DMS114 treated with DMSO at 0.1 percent for 48 hours (cell line): ENCODE measurements around the gene POLE.

ENCODE experiments used
- DNase-seq: peaks from one replicate; lab custom pipeline; 2025; ENCODE audit not compliant: unreplicated experiment; lab: John Stamatoyannopoulos, UW

POLE gene

DNA sequence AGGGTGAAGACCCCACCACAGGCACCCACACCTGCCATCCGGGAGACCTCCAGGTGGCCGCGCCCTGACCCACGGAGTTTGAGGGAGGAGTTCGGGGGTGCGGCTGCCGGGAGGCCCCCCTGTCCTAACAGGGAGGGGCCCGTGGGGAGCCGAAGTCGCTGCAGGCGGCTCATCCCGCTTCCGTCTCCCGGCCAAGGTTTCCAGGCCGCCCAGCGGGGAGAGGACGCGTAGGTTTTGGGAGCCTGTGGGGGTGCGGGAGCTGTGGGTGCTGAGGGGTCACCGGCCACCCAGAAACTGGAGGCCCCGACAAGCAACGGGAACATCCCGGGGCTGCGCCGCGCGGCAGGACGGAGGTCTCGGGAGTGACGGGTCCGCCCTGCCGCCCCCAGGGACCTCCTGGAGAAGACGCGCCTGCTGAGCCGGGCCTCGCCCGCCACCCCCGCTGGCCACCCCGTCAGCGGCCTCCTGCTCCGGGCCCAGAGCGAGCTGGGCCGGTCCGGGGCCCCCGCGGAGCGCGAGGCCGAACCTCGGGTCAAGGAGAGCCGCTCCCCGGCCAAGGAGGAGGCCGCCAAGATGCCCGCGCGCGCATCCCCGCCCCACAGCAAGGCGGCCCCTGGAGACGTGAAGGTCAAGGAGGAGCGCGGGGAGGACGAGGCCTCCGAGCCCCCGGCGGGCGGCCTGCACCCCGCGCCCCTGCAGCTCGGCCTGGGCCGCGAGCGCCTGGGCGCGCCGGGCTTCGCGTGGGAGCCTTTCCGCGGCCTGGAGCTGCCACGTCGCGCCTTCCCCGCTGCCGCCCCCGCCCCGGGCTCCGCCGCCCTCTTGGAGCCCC lies 104.3 kb downstream of the POLE start:
- DNase-seq: no peak

DNA sequence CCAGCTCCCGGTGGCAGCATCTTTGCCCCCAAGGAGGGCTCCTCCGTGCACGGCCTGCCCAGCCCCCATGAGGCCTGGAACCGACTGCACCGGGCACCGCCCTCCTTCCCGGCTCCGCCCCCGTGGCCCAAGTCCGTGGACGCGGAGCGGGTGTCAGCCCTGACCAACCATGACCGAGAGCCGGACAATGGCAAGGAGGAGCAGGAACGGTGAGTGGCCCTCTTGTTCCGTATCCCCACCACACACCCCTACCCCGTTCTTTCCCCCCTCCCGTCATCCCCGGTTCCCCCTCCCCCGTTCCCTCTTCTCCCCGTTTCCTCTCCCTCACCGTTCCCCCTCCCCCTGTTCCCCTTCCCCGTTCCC lies 105.1 kb downstream of the POLE start:
- no peak for DNase-seq

DNA sequence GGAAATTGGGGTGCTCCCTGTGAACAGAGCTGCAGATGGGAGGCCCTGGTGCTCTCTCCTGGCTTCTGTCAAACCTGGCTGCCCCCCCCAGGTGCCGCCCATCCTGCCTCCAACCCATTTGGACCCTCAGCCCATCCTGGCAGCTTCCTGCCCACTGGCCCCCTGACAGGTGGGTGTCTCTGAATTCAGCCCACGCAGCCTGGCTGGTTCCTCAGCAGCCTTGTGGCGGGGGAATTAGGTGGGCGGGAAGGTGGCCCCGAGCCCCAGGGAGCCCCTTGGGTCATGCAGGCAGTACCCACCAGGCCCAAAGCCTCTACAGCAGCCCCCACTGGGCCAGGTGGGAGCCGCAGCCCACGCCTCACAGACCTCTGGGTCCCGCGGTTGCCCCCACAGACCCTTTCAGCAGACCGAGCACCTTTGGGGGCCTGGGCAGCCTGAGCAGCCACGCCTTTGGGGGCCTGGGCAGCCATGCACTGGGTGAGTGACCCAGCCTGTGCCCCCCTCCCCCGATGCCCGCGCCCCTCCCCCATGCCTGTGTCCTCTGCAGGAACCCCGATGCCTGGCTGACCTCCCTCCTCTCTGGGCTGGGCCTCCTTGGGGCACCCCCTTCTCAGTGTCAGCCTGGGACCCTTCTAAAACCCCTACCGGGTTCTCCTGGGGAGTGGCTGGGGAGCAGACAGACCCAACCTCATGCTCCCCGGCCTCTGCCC lies 105.6 kb downstream of the POLE start:
- no peak for DNase-seq

DNA sequence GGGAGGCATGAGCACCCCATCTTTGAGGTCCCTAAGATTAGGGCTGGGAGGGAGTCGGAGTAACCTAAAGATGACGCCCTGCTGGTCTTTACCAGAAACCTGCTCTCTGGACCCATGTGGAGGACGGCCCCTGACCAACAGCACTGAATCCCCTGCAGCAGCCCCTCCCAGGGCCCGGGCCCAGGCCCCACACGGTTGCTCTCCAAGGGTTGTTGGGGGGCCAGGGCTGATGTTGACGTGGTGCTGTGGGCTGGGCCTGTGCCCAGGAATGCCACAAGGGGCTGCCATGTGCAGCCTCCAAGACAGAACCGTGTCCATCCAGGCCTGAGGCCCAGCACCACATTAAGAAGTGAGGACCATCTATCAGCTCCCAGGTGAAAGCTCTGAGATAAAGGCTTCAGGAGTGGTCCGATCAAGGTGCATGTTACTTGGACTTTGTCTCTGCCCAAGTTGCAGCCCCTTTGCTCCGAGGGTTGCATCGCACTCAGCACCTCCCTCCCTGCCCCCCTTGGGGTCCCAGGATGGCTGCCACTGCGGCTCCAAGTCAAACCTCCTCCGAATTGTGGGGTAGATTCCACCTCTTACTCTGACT lies 106.3 kb downstream of the POLE start:
- DNase-seq: no peak

DNA sequence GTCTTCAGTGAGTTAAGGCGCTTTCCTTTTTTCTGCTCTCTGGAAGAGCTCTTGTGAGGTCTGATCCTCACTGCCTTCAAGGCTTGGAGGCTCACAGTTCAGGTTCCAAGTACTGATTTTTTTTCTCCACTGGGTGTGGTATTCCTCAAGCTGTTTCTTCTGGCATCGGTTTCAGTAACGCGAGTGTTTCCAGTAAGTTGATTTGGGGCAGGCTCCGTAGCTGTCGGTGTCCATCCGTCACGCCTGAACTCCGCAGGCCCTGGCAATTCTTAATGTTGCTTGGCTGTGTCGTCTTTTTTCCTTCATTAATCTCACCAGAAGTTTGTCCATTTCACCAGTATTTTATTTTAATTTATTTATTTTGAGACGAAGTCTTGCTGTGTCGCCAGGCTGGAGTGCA lies 107.4 kb downstream of the POLE start:
- no peak for DNase-seq

DNA sequence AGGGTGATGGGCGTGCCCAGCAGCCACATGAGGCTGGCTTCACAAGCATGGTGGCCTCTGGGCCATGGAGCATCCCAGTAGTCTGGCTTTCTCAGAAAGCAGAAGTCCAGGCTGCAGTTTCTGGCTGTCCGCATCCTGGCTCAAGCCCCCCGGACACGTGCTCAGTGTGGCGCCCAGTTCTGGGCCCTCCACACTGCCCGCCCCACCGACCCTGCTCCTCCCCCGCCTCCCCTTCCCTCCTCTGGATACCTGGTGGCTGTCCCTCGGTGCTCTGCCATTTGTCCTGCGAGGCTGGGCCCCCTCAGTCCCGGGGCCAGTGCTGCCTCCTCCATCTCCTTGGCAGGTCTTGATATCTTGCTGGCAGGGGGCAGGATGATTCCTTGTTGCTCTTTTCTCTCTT lies 108.3 kb downstream of the POLE start:
- no peak for DNase-seq

DNA sequence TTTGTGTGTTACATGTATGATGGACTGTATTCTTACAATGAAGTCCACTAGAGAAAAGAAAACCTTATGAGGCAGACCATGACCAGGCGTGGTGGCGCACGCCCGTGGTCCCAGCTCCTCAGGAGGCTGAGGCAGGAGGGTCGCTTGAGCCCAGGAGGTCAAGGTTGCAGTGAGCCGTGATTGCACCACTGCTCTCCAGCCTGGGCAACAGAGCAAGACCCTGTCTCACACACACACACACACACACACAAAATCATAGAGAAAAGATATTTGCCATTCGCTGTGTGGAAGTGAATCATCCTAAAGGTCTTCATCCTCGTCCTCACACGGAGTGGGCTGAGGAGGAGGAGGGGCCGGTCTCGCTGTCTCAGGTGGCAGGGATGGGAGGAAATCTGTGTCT lies 109.0 kb downstream of the POLE start:
- DNase-seq: no peak

DNA sequence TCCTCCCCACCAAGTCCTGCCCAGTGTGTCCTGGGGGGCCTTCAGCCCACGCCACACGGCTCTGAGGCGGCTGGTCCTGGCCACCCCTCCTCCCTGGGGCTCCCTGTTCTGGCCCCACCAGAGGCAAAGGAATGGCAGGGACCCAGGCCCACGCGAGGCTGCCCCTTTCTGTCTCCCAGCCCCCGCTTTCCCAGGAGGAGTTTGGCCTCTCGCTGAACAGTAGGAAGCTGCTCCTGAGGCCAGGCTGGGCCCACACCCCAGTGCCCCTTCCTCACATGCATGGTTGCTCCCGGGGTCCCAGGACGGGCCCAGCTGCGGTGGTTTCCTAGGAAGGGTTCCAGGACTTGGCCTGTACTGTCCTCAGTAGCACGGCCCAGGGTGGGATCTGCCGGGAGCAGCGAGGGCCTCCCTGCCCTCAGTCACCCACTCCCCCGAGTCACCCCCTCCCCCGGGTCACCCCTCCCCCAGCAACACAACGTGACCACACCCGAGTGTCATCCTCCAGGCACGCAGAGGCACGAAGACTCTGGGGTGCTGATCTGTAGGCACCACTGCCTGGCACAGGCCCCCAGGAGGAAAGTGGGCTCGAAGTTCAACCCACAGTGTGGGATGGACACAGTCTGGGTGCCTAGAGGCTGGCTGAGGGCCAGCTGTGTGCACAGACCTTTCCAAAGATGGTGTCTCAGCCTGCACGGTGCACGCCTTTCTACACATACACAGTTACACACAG lies 109.8 kb downstream of the POLE start:
- no peak for DNase-seq

DNA sequence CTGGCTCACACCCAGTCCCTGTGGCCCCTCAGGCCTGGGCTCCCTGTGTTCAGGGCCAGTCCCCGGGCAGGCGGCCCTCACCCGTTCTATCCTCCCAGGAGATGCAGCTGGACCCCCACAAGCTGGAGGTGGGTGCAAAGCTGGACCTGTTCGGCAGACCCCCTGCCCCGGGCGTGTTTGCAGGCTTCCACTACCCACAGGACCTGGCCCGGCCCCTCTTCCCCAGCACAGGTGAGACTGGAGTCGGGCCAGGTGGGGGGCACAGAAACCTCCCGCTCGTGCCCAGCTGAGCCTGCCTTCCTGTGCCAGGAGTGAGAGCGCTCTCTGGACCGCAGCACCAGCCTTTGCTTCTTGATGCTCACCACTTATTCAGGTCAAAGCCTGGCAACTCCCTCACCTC lies 110.4 kb downstream of the POLE start:
- DNase-seq: no peak

DNA sequence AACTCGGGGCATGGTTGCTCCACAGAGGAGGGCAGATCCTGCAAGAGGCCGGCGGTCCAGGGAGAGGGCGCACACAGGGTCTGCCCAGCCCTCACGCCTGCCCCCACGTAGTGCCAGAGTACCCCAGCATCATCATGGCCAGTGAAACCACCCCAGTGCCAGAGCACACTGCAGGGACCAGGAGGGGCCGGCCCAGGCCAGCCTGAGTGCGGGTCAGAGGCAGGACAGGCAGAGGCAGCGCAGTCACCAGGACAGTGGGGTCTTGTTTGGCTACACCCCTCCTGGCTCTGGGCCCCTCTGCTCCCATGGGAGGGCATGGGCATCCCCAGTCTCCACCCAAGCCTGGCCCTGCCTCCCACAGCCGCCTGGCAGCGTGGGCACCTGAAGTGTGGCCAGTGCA lies 111.5 kb downstream of the POLE start:
- no peak for DNase-seq

DNA sequence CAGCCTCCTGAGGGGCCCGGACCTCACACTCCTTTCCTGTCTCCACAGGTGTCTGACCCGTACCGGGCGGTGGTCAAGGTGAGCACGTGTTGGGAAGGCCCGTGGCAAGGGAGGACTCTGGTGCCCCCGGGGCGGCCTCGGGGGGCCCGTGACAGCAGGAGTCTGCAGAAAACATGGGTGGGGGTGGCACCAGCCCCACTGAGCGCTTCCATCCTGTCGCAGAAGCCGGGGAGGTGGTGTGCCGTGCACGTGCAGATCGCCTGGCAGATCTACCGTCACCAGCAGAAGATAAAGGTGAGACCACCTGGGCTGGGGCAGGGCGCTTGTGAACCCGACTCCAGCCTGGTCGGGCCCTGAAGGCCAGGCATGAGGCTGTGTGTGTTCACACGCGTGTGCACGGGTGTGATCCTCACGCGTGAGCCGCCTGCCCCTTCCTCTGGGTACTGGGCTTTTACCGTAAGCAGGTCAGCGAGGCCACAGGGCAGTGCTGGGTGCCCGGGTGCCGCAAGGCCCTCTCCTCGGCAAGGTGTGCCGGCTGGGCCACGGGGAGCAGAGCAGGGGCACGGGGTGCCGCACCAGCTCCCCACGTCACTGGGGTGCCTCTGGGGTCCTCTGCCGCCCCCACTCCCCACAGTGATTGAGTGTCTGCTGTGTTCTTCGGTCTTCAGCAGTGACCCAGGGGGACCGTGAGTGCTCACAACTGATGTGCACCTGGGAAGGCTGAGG lies 112.7 kb downstream of the POLE start:
- DNase-seq: no peak
